HCT116 (cell line): ENCODE measurements around the gene MAP3K10.

Experiments
- JUND ChIP-seq: IDR thresholded peaks from 2 replicates; pipeline ENCODE4 v1.6.1; 2012
- TF ChIP-seq, protein P1 (sequence below): IDR thresholded peaks from 2 replicates; pipeline ENCODE4 v1.6.1; 2012
- TF ChIP-seq, protein P2 (sequence below), 3 experiments: fragments of 200-600 bp in 1 of 3; sonication (generic) in 1 of 3; IDR thresholded peaks in 2 of 3; conservative IDR thresholded peaks in 1 of 3; 2 replicates each; pipeline ENCODE4 v1.5.1; 2012 to 2017; ENCODE audit warnings: low read depth in 2 of 3, low read length in 2 of 3, antibody characterized with exemption in 1 of 3, borderline replicate concordance in 1 of 3, control low read depth in 1 of 3, mild to moderate bottlenecking in 1 of 3, mixed read lengths in 1 of 3, mixed run types in 1 of 3, moderate library complexity in 1 of 3; ENCODE audit not compliant: insufficient read depth in 1 of 3

DNA sequence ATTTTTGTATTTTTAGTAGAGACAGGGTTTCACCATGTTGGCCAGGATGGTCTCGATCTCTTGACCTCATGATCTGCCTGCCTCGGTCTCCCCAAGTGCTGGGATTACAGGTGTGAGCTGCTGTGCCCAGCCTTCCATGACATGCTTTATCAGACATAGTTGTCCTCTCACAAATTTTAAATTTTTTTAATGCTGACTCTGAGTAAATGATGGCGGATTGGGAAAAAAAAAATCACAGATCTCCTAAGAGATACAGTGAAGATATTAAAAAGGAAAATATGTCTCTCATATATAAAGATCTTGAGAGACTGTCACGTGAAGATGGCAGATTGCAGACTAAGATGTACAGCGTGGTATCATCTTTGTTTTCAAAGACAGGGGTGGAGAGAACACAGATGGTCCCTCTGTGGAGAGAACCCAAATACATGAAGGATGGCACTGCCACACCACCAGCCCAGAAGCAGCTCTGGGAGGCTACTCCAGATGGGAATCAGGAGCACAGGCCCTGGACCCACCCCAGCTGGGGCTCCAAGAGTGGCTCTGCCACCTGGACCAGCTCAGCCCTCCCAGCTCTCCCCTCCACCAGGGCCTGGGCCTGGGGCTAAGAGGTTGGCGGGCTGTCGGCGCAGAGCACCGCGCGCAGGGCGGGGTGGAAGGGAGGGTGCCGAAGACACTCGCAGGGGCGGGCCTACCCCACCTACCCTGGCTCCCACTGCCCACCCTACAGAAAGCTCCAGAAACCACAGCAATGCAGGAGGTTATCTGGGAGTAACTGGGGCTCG is 55.3 kb downstream of the MAP3K10 start:
- no peak for TF ChIP-seq JUND
- TF ChIP-seq, protein P1, sequence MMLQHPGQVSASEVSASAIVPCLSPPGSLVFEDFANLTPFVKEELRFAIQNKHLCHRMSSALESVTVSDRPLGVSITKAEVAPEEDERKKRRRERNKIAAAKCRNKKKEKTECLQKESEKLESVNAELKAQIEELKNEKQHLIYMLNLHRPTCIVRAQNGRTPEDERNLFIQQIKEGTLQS = no peak
- TF ChIP-seq, protein P2, sequence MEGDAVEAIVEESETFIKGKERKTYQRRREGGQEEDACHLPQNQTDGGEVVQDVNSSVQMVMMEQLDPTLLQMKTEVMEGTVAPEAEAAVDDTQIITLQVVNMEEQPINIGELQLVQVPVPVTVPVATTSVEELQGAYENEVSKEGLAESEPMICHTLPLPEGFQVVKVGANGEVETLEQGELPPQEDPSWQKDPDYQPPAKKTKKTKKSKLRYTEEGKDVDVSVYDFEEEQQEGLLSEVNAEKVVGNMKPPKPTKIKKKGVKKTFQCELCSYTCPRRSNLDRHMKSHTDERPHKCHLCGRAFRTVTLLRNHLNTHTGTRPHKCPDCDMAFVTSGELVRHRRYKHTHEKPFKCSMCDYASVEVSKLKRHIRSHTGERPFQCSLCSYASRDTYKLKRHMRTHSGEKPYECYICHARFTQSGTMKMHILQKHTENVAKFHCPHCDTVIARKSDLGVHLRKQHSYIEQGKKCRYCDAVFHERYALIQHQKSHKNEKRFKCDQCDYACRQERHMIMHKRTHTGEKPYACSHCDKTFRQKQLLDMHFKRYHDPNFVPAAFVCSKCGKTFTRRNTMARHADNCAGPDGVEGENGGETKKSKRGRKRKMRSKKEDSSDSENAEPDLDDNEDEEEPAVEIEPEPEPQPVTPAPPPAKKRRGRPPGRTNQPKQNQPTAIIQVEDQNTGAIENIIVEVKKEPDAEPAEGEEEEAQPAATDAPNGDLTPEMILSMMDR (IDR thresholded peaks at IDR 0.05 in 2 of 3, conservative IDR thresholded peaks at IDR 0.05 in 1 of 3; ENCODE audit: borderline replicate concordance in 1 of 3, insufficient read depth in 1 of 3, low read depth in 2 of 3, low read length in 2 of 3) = no peak
